ENCODE measurements around the gene SLC7A14. TPM values are rescaled to one million over a fixed set of nuclear protein-coding genes. Genes with fewer than 3 reads are reported as not detected.

Gene SLC7A14
- total and polyA plus RNA-seq, 2 of the 13 experiments (the other 11 are each of a cell fraction or from before 2014, with no cell fraction given) = not detected

DNA sequence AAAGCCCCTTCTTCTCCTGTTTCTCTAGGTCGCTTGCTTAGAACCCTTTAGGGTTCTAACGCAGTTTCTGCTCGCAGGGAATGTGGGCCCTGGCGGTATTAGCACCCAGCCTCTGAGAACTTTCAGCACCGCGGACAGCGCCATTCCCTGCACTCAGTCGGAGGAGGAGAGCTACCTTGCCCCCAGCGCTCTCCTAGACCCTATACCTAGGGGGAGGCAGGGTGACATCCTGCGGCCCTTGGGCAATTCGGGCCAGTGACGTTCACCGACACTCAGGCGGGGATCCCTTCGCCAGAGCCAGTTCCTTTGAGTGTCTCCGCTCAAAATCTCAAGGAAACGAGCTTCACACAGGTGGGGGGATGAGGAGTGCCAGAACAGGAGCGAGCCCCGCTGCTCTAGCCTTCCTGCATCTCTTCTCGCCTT is 1.3 kb downstream of the SLC7A14 start (continued):
- TF ChIP-seq KLF16 (CRISPR knock-in tag; IDR thresholded peaks at IDR 0.05) = peak in 1 of 2 experiments; percentile 90; a peak in 2 of 4 replicates
- TF ChIP-seq GABPB1 (CRISPR knock-in tag; IDR thresholded peaks at IDR 0.05) = peak; percentile 33; the same call in 1 of the 2 replicates
- TF ChIP-seq FOSL1 (CRISPR knock-in tag; IDR thresholded peaks at IDR 0.05; ENCODE audit: borderline replicate concordance) = 0 out of 2 replicates have a peak, but pooled peaks have one; percentile 18
- TF ChIP-seq ZMYM4 (CRISPR knock-in tag; IDR thresholded peaks at IDR 0.05) = 0 out of 2 replicates have a peak, but pooled peaks have one; percentile 14
- TF ChIP-seq, protein P1, sequence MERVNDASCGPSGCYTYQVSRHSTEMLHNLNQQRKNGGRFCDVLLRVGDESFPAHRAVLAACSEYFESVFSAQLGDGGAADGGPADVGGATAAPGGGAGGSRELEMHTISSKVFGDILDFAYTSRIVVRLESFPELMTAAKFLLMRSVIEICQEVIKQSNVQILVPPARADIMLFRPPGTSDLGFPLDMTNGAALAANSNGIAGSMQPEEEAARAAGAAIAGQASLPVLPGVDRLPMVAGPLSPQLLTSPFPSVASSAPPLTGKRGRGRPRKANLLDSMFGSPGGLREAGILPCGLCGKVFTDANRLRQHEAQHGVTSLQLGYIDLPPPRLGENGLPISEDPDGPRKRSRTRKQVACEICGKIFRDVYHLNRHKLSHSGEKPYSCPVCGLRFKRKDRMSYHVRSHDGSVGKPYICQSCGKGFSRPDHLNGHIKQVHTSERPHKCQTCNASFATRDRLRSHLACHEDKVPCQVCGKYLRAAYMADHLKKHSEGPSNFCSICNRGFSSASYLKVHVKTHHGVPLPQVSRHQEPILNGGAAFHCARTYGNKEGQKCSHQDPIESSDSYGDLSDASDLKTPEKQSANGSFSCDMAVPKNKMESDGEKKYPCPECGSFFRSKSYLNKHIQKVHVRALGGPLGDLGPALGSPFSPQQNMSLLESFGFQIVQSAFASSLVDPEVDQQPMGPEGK (CRISPR knock-in tag; IDR thresholded peaks at IDR 0.05) = peak; percentile 51; the same call in 1 of the 2 replicates
- peak; percentile 86 for TF ChIP-seq NKX3-1 (CRISPR knock-in tag; IDR thresholded peaks at IDR 0.05)
- peak; percentile 48; the same call in 1 of the 2 replicates for TF ChIP-seq RARA (CRISPR knock-in tag; IDR thresholded peaks at IDR 0.05)
- TF ChIP-seq, protein P2, sequence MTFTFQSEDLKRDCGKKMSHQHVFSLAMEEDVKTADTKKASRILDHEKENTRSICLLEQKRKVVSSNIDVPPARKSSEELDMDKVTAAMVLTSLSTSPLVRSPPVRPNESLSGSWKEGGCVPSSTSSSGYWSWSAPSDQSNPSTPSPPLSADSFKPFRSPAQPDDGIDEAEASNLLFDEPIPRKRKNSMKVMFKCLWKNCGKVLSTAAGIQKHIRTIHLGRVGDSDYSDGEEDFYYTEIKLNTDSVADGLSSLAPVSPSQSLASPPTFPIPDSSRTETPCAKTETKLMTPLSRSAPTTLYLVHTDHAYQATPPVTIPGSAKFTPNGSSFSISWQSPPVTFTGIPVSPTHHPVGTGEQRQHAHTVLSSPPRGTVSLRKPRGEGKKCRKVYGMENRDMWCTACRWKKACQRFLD (CRISPR knock-in tag; IDR thresholded peaks at IDR 0.05; ENCODE audit: borderline replicate concordance) = 0 out of 2 replicates have a peak, but pooled peaks have one; percentile 50
- peak; percentile 45; the same call in 1 of the 2 replicates for TF ChIP-seq ZNF563 (CRISPR knock-in tag; IDR thresholded peaks at IDR 0.05)
- no peak for TF ChIP-seq ZNF337 (CRISPR knock-in tag; IDR thresholded peaks at IDR 0.05; ENCODE audit: borderline replicate concordance, low read depth)
- no peak for TF ChIP-seq JUND (CRISPR knock-in tag; IDR thresholded peaks at IDR 0.05)
- TF ChIP-seq, protein P3, sequence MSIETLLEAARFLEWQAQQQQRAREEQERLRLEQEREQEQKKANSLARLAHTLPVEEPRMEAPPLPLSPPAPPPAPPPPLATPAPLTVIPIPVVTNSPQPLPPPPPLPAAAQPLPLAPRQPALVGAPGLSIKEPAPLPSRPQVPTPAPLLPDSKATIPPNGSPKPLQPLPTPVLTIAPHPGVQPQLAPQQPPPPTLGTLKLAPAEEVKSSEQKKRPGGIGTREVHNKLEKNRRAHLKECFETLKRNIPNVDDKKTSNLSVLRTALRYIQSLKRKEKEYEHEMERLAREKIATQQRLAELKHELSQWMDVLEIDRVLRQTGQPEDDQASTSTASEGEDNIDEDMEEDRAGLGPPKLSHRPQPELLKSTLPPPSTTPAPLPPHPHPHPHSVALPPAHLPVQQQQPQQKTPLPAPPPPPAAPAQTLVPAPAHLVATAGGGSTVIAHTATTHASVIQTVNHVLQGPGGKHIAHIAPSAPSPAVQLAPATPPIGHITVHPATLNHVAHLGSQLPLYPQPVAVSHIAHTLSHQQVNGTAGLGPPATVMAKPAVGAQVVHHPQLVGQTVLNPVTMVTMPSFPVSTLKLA (IDR thresholded peaks at IDR 0.05) = no peak
- TF ChIP-seq DNMT3B (CRISPR knock-in tag; conservative IDR thresholded peaks at IDR 0.05) = no peak
- peak; percentile 54; the same call in 1 of the 2 replicates for TF ChIP-seq CCDC6 (CRISPR knock-in tag; IDR thresholded peaks at IDR 0.05)
- TF ChIP-seq ZNF317 (CRISPR knock-in tag; IDR thresholded peaks at IDR 0.05) = peak; percentile 46; the same call in 1 of the 2 replicates
- TF ChIP-seq CEBPB (IDR thresholded peaks at IDR 0.05; ENCODE audit: borderline replicate concordance, low read depth, low read length) = no peak
- TF ChIP-seq ATAD3A (CRISPR knock-in tag; IDR thresholded peaks at IDR 0.05) = peak; percentile 72; the same call in 1 of the 2 replicates
- TF ChIP-seq MAZ (IDR thresholded peaks at IDR 0.05; ENCODE audit: borderline replicate concordance, low read depth, low read length) = no peak
- peak; percentile 49; the same call in 1 of the 2 replicates for TF ChIP-seq MAZ (CRISPR knock-in tag; IDR thresholded peaks at IDR 0.05; ENCODE audit: low read depth)
- no peak for TF ChIP-seq ZC3H13 (CRISPR knock-in tag; IDR thresholded peaks at IDR 0.05)
